ENCODE results near the gene USP36.

Gene USP36

DNA sequence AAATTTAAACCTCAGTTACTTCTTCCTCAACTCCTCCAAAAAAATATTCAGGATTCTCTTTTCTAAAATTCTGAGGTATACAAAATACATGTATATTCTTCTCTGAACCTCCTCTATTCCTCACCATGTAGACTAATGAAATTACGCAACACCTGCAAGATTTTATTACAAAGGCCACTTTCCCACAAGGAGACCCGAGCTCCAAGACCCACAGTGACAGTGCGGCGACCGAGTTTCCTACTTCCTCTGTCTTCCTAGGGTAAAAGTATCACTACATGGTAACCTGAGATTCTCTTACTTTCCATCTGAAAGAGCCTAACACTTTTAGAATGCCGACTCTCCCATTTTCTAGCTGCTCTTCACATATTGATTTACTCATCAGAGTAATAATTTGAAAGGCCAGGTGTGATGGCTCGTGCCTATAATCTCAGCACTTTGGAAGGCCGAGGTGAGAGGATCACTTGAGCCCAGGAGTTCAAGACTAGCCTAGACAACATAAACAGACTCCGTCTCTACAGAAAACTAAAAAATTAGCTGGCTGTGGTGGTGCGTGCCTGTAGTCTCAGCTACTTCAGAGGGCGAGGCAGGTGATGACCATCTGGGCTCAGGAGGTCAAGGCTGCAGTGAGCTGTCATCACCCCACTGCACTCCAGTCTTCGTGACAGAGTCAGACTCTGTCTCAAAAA is 94.2 kb downstream of the USP36 start:
- in situ Hi-C loops (cut with MboI; ENCODE audit: low sequenced_read_pairs) = no loop called here
